Vagina (tissue), 2 donors: Measurements from ENCODE around the gene INPP5A. TPM values are rescaled to one million over a fixed set of nuclear protein-coding genes. Genes with fewer than 3 reads are reported as not detected.

ENCODE experiments used
- DNase-seq, 2 donors: peaks; one replicate each; pipeline ENCODE4 v3.0.0-alpha.2; 2017; ENCODE audit errors: extremely low spot score in 2 of 2
- H3K27ac ChIP-seq: fragments of 200-600 bp; sonication (generic); one replicate; pipeline ENCODE4 v1.5.1; 2019
- H3K27me3 ChIP-seq: fragments of 200-600 bp; sonication (generic); one replicate; pipeline ENCODE4 v1.5.1; 2019
- H3K36me3 ChIP-seq, 2 donors: fragments of 200-600 bp; sonication (generic); one replicate each; pipeline ENCODE4 v1.5.1; 2017 to 2019
- H3K4me1 ChIP-seq: fragments of 200-600 bp; sonication (generic); one replicate; pipeline ENCODE4 v1.5.1; 2019
- H3K4me3 ChIP-seq, 2 donors: fragments of 200-600 bp; sonication (generic); 1 replicate in 1 of 2; 2 replicates in 1 of 2; pipeline ENCODE4 v1.5.1; 2016 to 2019
- H3K9me3 ChIP-seq: fragments of 200-600 bp; sonication (generic); one replicate; pipeline ENCODE4 v1.5.1; 2019
- CTCF ChIP-seq, 3 experiments: fragments of 450-650 bp in 2 of 3; fragments of 200-600 bp in 1 of 3; sonication (generic) in 1 of 3; IDR thresholded peaks; one replicate each; pipeline ENCODE4 v1.5.1; 2017 to 2019; ENCODE audit warnings: antibody characterized with exemption in 3 of 3, mild to moderate bottlenecking in 2 of 3, moderate library complexity in 2 of 3
- POLR2A ChIP-seq, 2 donors: fragments of 450-650 bp; IDR thresholded peaks; one replicate each; pipeline ENCODE4 v1.6.1; 2017; ENCODE audit warnings: antibody characterized with exemption in 2 of 2, mild to moderate bottlenecking in 2 of 2, moderate library complexity in 2 of 2
- POLR2AphosphoS5 ChIP-seq, 2 donors: sonication (generic); formaldehyde crosslinking; IDR thresholded peaks; one replicate each; pipeline ENCODE4 v1.9.0; 2017; ENCODE audit warnings: antibody characterized with exemption in 2 of 2, mild to moderate bottlenecking in 2 of 2, low read depth in 1 of 2; ENCODE audit not compliant: insufficient read depth in 1 of 2
- intact Hi-C: fragments of 100-400 bp; cut with DNase I; formaldehyde crosslinking; loops from one replicate; pipeline ENCODE4 v1.15.1; 2023
- total RNA-seq: library from RNA; depleted of rRNA; stranded (reverse); fragments of >200 nt; gene quantifications from one replicate; pipeline ENCODE4 v1.2.3, GENCODE V29; 2016

The INPP5A gene
- total RNA-seq, 1 donor from 2014 or later, result 24.3 TPM

GRCh38 chr10:132536241-132536876 lies 1.2 kb upstream of the INPP5A start:
- TF ChIP-seq CTCF (IDR thresholded peaks at IDR 0.05) (no peak), POLR2AphosphoS5 (IDR thresholded peaks at IDR 0.05; ENCODE audit: insufficient read depth in 1 of 2, low read depth in 1 of 2) (peak in 1 of 2 donors; percentile 24)
- intact Hi-C loops, result loop anchor here (5.0 kb wide), 1 partner anchor 96 kb away; no protein-coding TSS in a partner anchor
- Histone ChIP-seq H3K27ac (peak overlapping the region; percentile 91), H3K9me3 (no peaks in the 10 kb centered on the region), H3K4me1 (peaks cover 56% of the 10 kb centered on the region), H3K4me3 (peak overlapping the region; percentile 64 to 93), H3K36me3 (no peaks in the 10 kb centered on the region), H3K27me3 (no peaks in the 10 kb centered on the region)
- no peak for DNase-seq

- Histone ChIP-seq H3K9me3 (no peaks in the 10 kb centered on the region), H3K27me3 (no peaks in the 10 kb centered on the region), H3K4me3 (peak overlapping the region; percentile 64 to 93), H3K27ac (peak overlapping the region; percentile 91), H3K4me1 (peaks cover 64% of the 10 kb centered on the region), H3K36me3 (no peaks in the 10 kb centered on the region)
- peak in 1 of 2 donors; percentile 100 for DNase-seq
- TF ChIP-seq CTCF (IDR thresholded peaks at IDR 0.05), result peak in 1 of 3 experiments; percentile 3
- peak; percentile 54 to 85 for TF ChIP-seq POLR2AphosphoS5 (IDR thresholded peaks at IDR 0.05; ENCODE audit: insufficient read depth in 1 of 2, low read depth in 1 of 2)
- peak in 1 of 2 donors; percentile 91 for TF ChIP-seq POLR2A (IDR thresholded peaks at IDR 0.05)
- intact Hi-C loops, result loop anchor here (5.0 kb wide), 1 partner anchor 95 kb away; no protein-coding TSS in a partner anchor
Observed at GRCh38 chr10:132536877-132537683, 507 bp upstream of the INPP5A start.

- H3K27ac ChIP-seq, result peak overlapping the region; percentile 85
- peaks cover 68% of the 10 kb centered on the region for H3K4me1 ChIP-seq
- no peaks in the 10 kb centered on the region for H3K36me3 ChIP-seq
- TF ChIP-seq POLR2A (IDR thresholded peaks at IDR 0.05), result no peak
- H3K9me3 ChIP-seq, result no peaks in the 10 kb centered on the region
- DNase-seq, result no peak
- H3K4me3 ChIP-seq, result peak overlapping the region; percentile 74 to 76
- intact Hi-C loops, result loop anchor here (5.0 kb wide), 1 partner anchor 94 kb away; no protein-coding TSS in a partner anchor
- no peaks in the 10 kb centered on the region for H3K27me3 ChIP-seq
Observed at GRCh38 chr10:132538031-132538789, 623 bp downstream of the INPP5A start.

- no peak for DNase-seq
- Histone ChIP-seq H3K27me3 (no peaks in the 10 kb centered on the region), H3K27ac (peak overlapping the region; percentile 85), H3K4me1 (peaks cover 65% of the 10 kb centered on the region), H3K9me3 (no peaks in the 10 kb centered on the region), H3K4me3 (peak overlapping the region; percentile 74 to 76), H3K36me3 (no peaks in the 10 kb centered on the region)
- no peak for TF ChIP-seq CTCF (IDR thresholded peaks at IDR 0.05)
- no peak for TF ChIP-seq POLR2AphosphoS5 (IDR thresholded peaks at IDR 0.05; ENCODE audit: insufficient read depth in 1 of 2, low read depth in 1 of 2)
- TF ChIP-seq POLR2A (IDR thresholded peaks at IDR 0.05), result no peak
- intact Hi-C loops, result loop anchor here (5.0 kb wide), 1 partner anchor 93 kb away; no protein-coding TSS in a partner anchor
Observed at GRCh38 chr10:132538790-132539421, 1.3 kb downstream of the INPP5A start.

- no peaks in the 10 kb centered on the region for H3K27me3 ChIP-seq
- no peak for DNase-seq
- TF ChIP-seq POLR2AphosphoS5 (IDR thresholded peaks at IDR 0.05; ENCODE audit: insufficient read depth in 1 of 2, low read depth in 1 of 2) (peak in 1 of 2 donors; percentile 32), CTCF (IDR thresholded peaks at IDR 0.05) (no peak), POLR2A (IDR thresholded peaks at IDR 0.05) (no peak)
- H3K9me3 ChIP-seq, result no peaks in the 10 kb centered on the region
- H3K27ac ChIP-seq, result peak overlapping the region; percentile 85
- intact Hi-C loops, result loop anchor here (5.0 kb wide), 1 partner anchor 93 kb away; no protein-coding TSS in a partner anchor
- H3K36me3 ChIP-seq, result no peaks in the 10 kb centered on the region
- H3K4me3 ChIP-seq, result peak overlapping the region; percentile 74 to 76
- peaks cover 71% of the 10 kb centered on the region for H3K4me1 ChIP-seq
Observed at GRCh38 chr10:132539431-132539839, 1.8 kb downstream of the INPP5A start.
